ENCODE results near the gene FARS2.

GRCh38 chr6:5345324-5345723 is 84.0 kb downstream of the FARS2 start:
- TF ChIP-seq CTCF (IDR thresholded peaks at IDR 0.05) (no peak), POLR2A (IDR thresholded peaks at IDR 0.05) (no peak)

All from vagina (tissue), 2 donors.